NB4 (cell line): ENCODE results near the gene CCL16.

Experiments
- MYC ChIP-seq: IDR thresholded peaks from 2 replicates; pipeline ENCODE4 v1.6.1; 2011; ENCODE audit warnings: low read depth, low read length
- POLR2A ChIP-seq: IDR thresholded peaks from 2 replicates; pipeline ENCODE4 v1.6.1; 2011; ENCODE audit warnings: mild to moderate bottlenecking; ENCODE audit not compliant: insufficient read length; ENCODE audit errors: extremely low read depth

GRCh38 chr17:35932586-35932985, 48.7 kb downstream of the CCL16 start:
- TF ChIP-seq POLR2A (no peak), MYC (no peak)
